GM23338 (cell line): ENCODE measurements around the gene IMMP2L. TPM values are rescaled to one million over a fixed set of nuclear protein-coding genes. Genes with fewer than 3 reads are reported as not detected.

Experiments
- ATAC-seq: fragments of 200-7000 bp; cut with Tn5 transposase; 3 replicates; pipeline ENCODE4 v1.9.1; 2020
- DNase-seq: peaks from one replicate; pipeline ENCODE4 v3.0.0-alpha.2; 2015; ENCODE audit warnings: low spot score
- H2AFZ ChIP-seq: fragments of 200-600 bp; sonication (generic); 2 replicates; pipeline ENCODE4 v1.8.0; 2016; ENCODE audit warnings: antibody characterized with exemption, mild to moderate bottlenecking, moderate library complexity
- H3F3A ChIP-seq: fragments of 200-600 bp; sonication (generic); replicated peaks from 2 replicates; pipeline ENCODE4 v1.8.0; 2017; ENCODE audit warnings: antibody characterized with exemption, mixed run types, low read depth
- H3K27ac ChIP-seq: fragments of 200-600 bp; sonication (generic); 2 replicates; pipeline ENCODE4 v1.6.1; 2016; ENCODE audit warnings: low read depth
- H3K27me3 ChIP-seq: fragments of 200-600 bp; sonication (generic); 2 replicates; pipeline ENCODE4 v1.8.0; 2016; ENCODE audit warnings: mild to moderate bottlenecking, mixed run types, moderate library complexity; ENCODE audit not compliant: insufficient read depth
- H3K36me3 ChIP-seq: fragments of 200-600 bp; sonication (generic); 2 replicates; pipeline ENCODE4 v1.8.0; 2016; ENCODE audit warnings: mild to moderate bottlenecking; ENCODE audit not compliant: insufficient read depth
- H3K4me1 ChIP-seq: fragments of 200-600 bp; sonication (generic); 2 replicates; pipeline ENCODE4 v1.8.0; 2016; ENCODE audit warnings: mild to moderate bottlenecking, moderate library complexity; ENCODE audit not compliant: insufficient read depth
- H3K4me2 ChIP-seq: fragments of 200-600 bp; sonication (generic); 2 replicates; pipeline ENCODE4 v1.7.1; 2017; ENCODE audit warnings: mixed run types
- H3K4me3 ChIP-seq: fragments of 200-600 bp; sonication (generic); 2 replicates; pipeline ENCODE4 v1.6.1; 2016; ENCODE audit warnings: mixed run types
- H3K79me2 ChIP-seq: fragments of 200-600 bp; sonication (generic); replicated peaks from 2 replicates; pipeline ENCODE4 v1.8.0; 2017; ENCODE audit warnings: mild to moderate bottlenecking; ENCODE audit not compliant: insufficient read depth
- H3K9me2 ChIP-seq: fragments of 200-600 bp; sonication (generic); 2 replicates; pipeline ENCODE4 v1.8.0; 2017; ENCODE audit not compliant: insufficient read depth
- H4K20me1 ChIP-seq: fragments of 200-600 bp; sonication (generic); replicated peaks from 2 replicates; pipeline ENCODE4 v1.8.0; 2017; ENCODE audit warnings: mild to moderate bottlenecking; ENCODE audit not compliant: insufficient read depth
- H3K27ac Mint-ChIP-seq: 2 replicates; pipeline ENCODE4 v1.8.0; 2020; ENCODE audit warnings: inconsistent platforms, mild to moderate bottlenecking, moderate library complexity, mixed read lengths
- H3K27me3 Mint-ChIP-seq: 3 replicates; pipeline ENCODE4 v1.8.0; 2022; ENCODE audit warnings: low read depth, mild to moderate bottlenecking, moderate library complexity, mixed read lengths, inconsistent platforms; ENCODE audit not compliant: insufficient read depth, poor library complexity
- H3K36me3 Mint-ChIP-seq: 3 replicates; pipeline ENCODE4 v1.8.0; 2021; ENCODE audit warnings: low read depth, mild to moderate bottlenecking, inconsistent platforms, moderate library complexity, mixed read lengths
- H3K4me1 Mint-ChIP-seq: 3 replicates; pipeline ENCODE4 v1.8.0; 2020; ENCODE audit warnings: mild to moderate bottlenecking, inconsistent platforms, mixed read lengths
- H3K4me3 Mint-ChIP-seq: 3 replicates; pipeline ENCODE4 v1.8.0; 2021; ENCODE audit warnings: moderate library complexity, mild to moderate bottlenecking, inconsistent platforms, mixed read lengths
- H3K9me3 Mint-ChIP-seq: 3 replicates; pipeline ENCODE4 v1.8.0; 2020; ENCODE audit warnings: moderate library complexity, mild to moderate bottlenecking, inconsistent platforms, mixed read lengths
- CREB1 ChIP-seq: fragments of 250-450 bp; sonication (Bioruptor Pico); IDR thresholded peaks from 2 replicates; pipeline ENCODE4 v1.5.0; 2020; ENCODE audit warnings: low read depth, mild to moderate bottlenecking, moderate library complexity
- EZH2 ChIP-seq: fragments of 200-600 bp; sonication (generic); IDR thresholded peaks from one replicate; pipeline ENCODE4 v1.8.0; 2017; ENCODE audit warnings: antibody characterized with exemption, mild to moderate bottlenecking, low read depth; ENCODE audit not compliant: unreplicated experiment
- EZH2phosphoT487 ChIP-seq: fragments of 200-600 bp; sonication (generic); IDR thresholded peaks from one replicate; pipeline ENCODE4 v1.8.1; 2018; ENCODE audit warnings: antibody characterized with exemption; ENCODE audit not compliant: unreplicated experiment
- JUNB ChIP-seq: IDR thresholded peaks from one replicate; pipeline ENCODE4 v1.6.1; 2016; ENCODE audit warnings: antibody characterized with exemption; ENCODE audit not compliant: unreplicated experiment
- NANOG ChIP-seq: IDR thresholded peaks from 2 replicates; pipeline ENCODE4 v1.6.1; 2016; ENCODE audit warnings: antibody characterized with exemption, borderline replicate concordance
- STAT1 ChIP-seq: IDR thresholded peaks from one replicate; pipeline ENCODE4 v1.6.1; 2016; ENCODE audit warnings: antibody characterized with exemption; ENCODE audit not compliant: unreplicated experiment
- ZNF114 ChIP-seq: fragments of 250-450 bp; sonication (Bioruptor Pico); IDR thresholded peaks from 2 replicates; pipeline ENCODE4 v1.5.0; 2020; ENCODE audit warnings: mild to moderate bottlenecking, moderate library complexity
- polyA plus RNA-seq: library from polyadenylated mRNA; unstranded; fragments of >200 nt; fragmentation: Nextera tagmentation; extraction: Ambion mirVana; gene quantifications from 2 replicates; pipeline ENCODE4 v1.2.1, GENCODE V29; 2016
- total RNA-seq: library from RNA; depleted of rRNA; stranded (reverse); fragments of >200 nt; shearing (Covaris generic); gene quantifications from 2 replicates; pipeline ENCODE4 v1.2.3, GENCODE V29; 2014
- TF ChIP-seq, protein P1 (sequence below): fragments of 250-450 bp; sonication (Bioruptor Pico); IDR thresholded peaks from 2 replicates; pipeline ENCODE4 v1.5.0; 2020; ENCODE audit warnings: mild to moderate bottlenecking, moderate library complexity
- TF ChIP-seq, protein P2 (sequence below): IDR thresholded peaks from one replicate; pipeline ENCODE4 v1.6.1; 2018; ENCODE audit warnings: antibody characterized with exemption; ENCODE audit not compliant: unreplicated experiment
- TF ChIP-seq, protein P3 (sequence below), 2 experiments: fragments of 200-600 bp in 1 of 2; sonication (generic) in 1 of 2; conservative IDR thresholded peaks; 2 replicates each; pipeline versions ENCODE4 v1.5.1 to v1.6.1; 2016 to 2017; ENCODE audit warnings: antibody characterized with exemption in 2 of 2, low read depth in 2 of 2, mild to moderate bottlenecking in 2 of 2, moderate library complexity in 1 of 2

The IMMP2L gene
- total and polyA plus RNA-seq, 2 experiments from 2014 or later: 7.3 to 14.0 TPM

DNA sequence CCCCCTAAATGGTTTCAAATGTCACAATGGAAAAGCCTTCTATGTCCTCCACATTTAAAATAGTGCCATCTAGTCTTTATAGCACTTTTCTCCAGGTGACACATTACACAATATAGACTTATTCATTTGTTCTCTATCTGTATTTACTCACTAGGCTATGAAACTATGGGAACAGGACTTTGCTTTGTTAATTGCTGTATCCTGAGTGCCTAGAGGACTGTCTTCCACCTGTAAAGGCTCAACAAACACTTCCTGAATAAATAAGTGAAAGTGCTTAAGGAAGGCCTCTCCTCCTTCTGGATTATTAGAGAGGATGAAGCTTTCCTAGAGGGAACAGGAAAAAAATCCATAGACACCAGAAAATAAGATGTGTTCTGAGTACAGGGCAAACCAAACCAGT lies 868.9 kb downstream of the IMMP2L start (continued):
- TF ChIP-seq, protein P1, sequence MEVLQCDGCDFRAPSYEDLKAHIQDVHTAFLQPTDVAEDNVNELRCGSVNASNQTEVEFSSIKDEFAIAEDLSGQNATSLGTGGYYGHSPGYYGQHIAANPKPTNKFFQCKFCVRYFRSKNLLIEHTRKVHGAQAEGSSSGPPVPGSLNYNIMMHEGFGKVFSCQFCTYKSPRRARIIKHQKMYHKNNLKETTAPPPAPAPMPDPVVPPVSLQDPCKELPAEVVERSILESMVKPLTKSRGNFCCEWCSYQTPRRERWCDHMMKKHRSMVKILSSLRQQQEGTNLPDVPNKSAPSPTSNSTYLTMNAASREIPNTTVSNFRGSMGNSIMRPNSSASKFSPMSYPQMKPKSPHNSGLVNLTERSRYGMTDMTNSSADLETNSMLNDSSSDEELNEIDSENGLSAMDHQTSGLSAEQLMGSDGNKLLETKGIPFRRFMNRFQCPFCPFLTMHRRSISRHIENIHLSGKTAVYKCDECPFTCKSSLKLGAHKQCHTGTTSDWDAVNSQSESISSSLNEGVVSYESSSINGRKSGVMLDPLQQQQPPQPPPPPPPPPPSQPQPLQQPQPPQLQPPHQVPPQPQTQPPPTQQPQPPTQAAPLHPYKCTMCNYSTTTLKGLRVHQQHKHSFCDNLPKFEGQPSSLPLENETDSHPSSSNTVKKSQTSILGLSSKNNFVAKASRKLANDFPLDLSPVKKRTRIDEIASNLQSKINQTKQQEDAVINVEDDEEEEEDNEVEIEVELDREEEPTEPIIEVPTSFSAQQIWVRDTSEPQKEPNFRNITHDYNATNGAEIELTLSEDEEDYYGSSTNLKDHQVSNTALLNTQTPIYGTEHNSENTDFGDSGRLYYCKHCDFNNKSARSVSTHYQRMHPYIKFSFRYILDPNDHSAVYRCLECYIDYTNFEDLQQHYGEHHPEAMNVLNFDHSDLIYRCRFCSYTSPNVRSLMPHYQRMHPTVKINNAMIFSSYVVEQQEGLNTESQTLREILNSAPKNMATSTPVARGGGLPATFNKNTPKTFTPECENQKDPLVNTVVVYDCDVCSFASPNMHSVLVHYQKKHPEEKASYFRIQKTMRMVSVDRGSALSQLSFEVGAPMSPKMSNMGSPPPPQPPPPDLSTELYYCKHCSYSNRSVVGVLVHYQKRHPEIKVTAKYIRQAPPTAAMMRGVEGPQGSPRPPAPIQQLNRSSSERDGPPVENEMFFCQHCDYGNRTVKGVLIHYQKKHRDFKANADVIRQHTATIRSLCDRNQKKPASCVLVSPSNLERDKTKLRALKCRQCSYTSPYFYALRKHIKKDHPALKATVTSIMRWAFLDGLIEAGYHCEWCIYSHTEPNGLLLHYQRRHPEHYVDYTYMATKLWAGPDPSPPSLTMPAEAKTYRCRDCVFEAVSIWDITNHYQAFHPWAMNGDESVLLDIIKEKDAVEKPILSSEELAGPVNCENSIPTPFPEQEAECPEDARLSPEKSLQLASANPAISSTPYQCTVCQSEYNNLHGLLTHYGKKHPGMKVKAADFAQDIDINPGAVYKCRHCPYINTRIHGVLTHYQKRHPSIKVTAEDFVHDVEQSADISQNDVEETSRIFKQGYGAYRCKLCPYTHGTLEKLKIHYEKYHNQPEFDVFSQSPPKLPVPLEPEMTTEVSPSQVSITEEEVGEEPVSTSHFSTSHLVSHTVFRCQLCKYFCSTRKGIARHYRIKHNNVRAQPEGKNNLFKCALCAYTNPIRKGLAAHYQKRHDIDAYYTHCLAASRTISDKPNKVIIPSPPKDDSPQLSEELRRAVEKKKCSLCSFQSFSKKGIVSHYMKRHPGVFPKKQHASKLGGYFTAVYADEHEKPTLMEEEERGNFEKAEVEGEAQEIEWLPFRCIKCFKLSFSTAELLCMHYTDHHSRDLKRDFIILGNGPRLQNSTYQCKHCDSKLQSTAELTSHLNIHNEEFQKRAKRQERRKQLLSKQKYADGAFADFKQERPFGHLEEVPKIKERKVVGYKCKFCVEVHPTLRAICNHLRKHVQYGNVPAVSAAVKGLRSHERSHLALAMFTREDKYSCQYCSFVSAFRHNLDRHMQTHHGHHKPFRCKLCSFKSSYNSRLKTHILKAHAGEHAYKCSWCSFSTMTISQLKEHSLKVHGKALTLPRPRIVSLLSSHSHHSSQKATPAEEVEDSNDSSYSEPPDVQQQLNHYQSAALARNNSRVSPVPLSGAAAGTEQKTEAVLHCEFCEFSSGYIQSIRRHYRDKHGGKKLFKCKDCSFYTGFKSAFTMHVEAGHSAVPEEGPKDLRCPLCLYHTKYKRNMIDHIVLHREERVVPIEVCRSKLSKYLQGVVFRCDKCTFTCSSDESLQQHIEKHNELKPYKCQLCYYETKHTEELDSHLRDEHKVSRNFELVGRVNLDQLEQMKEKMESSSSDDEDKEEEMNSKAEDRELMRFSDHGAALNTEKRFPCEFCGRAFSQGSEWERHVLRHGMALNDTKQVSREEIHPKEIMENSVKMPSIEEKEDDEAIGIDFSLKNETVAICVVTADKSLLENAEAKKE (CRISPR knock-in tag): no peak
- no peak for TF ChIP-seq STAT1
- no peak for TF ChIP-seq CREB1 (CRISPR knock-in tag)
- no peak for TF ChIP-seq NANOG
- TF ChIP-seq JUNB: no peak
- TF ChIP-seq EZH2phosphoT487: no peak
- TF ChIP-seq ZNF114 (CRISPR knock-in tag): no peak

DNA sequence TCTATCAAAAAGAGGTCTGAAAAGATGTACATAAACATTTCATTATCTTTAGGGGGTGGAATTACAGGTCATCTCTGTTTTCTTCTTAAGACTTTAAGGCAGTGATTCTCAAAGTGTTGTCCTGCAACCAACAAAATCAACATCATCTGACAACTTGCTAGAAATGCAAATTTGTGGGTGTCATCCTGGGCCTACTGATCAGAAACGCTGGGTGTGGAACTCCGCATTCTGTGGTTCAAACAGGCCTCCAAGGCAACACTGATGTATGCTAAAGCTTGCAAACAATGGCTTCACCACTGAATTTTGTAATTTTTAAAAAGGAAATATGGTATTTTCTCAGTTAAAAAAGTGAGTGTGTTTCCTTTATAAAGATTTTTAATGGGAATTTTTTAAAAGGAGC lies 873.4 kb downstream of the IMMP2L start:
- ATAC-seq: no peak
- no peak overlapping the region for H3K4me3 Mint-ChIP-seq
- peaks cover 14% of the 10 kb centered on the region for H3K4me1 Mint-ChIP-seq
- Histone ChIP-seq H3K9me2 (no peaks in the 10 kb centered on the region), H3K27ac (no peak overlapping the region), H3K4me3 (no peak overlapping the region), H3K79me2 (no peaks in the 10 kb centered on the region), H4K20me1 (no peaks in the 10 kb centered on the region), H3F3A (no peaks in the 10 kb centered on the region), H2AFZ (no peak overlapping the region), H3K27me3 (no peaks in the 10 kb centered on the region), H3K36me3 (no peaks in the 10 kb centered on the region), H3K4me2 (no peak overlapping the region), H3K4me1 (peaks cover 12% of the 10 kb centered on the region; the same call in 1 of the 2 replicates)
- no peak overlapping the region for H3K27ac Mint-ChIP-seq
- no peaks in the 10 kb centered on the region for H3K9me3 Mint-ChIP-seq
- no peak for DNase-seq
- no peaks in the 10 kb centered on the region for H3K36me3 Mint-ChIP-seq
- no peaks in the 10 kb centered on the region for H3K27me3 Mint-ChIP-seq
- TF ChIP-seq, protein P2, sequence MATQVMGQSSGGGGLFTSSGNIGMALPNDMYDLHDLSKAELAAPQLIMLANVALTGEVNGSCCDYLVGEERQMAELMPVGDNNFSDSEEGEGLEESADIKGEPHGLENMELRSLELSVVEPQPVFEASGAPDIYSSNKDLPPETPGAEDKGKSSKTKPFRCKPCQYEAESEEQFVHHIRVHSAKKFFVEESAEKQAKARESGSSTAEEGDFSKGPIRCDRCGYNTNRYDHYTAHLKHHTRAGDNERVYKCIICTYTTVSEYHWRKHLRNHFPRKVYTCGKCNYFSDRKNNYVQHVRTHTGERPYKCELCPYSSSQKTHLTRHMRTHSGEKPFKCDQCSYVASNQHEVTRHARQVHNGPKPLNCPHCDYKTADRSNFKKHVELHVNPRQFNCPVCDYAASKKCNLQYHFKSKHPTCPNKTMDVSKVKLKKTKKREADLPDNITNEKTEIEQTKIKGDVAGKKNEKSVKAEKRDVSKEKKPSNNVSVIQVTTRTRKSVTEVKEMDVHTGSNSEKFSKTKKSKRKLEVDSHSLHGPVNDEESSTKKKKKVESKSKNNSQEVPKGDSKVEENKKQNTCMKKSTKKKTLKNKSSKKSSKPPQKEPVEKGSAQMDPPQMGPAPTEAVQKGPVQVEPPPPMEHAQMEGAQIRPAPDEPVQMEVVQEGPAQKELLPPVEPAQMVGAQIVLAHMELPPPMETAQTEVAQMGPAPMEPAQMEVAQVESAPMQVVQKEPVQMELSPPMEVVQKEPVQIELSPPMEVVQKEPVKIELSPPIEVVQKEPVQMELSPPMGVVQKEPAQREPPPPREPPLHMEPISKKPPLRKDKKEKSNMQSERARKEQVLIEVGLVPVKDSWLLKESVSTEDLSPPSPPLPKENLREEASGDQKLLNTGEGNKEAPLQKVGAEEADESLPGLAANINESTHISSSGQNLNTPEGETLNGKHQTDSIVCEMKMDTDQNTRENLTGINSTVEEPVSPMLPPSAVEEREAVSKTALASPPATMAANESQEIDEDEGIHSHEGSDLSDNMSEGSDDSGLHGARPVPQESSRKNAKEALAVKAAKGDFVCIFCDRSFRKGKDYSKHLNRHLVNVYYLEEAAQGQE: no peak
- TF ChIP-seq CREB1 (CRISPR knock-in tag): no peak
- TF ChIP-seq EZH2phosphoT487: no peak
- TF ChIP-seq EZH2: no peak
- TF ChIP-seq, protein P3, sequence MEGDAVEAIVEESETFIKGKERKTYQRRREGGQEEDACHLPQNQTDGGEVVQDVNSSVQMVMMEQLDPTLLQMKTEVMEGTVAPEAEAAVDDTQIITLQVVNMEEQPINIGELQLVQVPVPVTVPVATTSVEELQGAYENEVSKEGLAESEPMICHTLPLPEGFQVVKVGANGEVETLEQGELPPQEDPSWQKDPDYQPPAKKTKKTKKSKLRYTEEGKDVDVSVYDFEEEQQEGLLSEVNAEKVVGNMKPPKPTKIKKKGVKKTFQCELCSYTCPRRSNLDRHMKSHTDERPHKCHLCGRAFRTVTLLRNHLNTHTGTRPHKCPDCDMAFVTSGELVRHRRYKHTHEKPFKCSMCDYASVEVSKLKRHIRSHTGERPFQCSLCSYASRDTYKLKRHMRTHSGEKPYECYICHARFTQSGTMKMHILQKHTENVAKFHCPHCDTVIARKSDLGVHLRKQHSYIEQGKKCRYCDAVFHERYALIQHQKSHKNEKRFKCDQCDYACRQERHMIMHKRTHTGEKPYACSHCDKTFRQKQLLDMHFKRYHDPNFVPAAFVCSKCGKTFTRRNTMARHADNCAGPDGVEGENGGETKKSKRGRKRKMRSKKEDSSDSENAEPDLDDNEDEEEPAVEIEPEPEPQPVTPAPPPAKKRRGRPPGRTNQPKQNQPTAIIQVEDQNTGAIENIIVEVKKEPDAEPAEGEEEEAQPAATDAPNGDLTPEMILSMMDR (conservative IDR thresholded peaks at IDR 0.05; ENCODE audit: low read depth in 2 of 2): no peak
- TF ChIP-seq ZNF114 (CRISPR knock-in tag): no peak
